Measurements from ENCODE around the gene RFX2. TPM values are rescaled to one million over a fixed set of nuclear protein-coding genes. Genes with fewer than 3 reads are reported as not detected.

The RFX2 gene
- total RNA-seq, 1 experiment from 2014 or later = 9.7 TPM

DNA sequence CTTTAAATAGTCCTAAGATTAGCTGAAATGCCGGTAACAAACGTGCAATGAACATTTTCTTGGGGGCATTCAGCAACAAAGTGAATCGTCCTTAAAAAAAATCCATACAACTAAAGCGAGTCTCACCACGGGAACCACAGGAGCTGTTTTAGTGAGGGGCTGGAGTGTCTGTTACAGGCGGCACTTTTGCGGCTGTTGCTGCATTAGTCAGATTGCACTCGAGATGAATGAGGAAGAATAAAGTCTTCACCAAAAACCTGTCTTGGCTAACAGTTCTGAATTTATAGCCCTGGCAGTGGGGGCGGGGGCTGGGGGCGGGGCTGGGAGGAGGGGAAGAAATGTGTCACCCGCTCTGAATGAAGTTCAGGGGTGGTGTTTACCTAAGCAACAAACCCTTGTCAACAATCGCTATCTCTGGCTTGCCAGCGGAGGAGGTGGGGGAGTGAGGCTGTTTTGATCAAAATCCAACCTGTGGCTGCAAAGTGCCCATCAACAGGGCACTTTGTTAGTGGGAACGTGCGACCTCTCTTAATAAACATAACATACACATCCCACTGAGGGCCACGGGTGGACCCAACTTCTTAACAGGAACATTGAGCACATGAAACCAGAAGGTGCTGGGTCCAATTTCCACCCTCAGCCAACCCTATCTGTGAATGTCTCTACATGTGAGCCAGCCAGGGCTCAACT is 44.5 kb downstream of the RFX2 start:
- DNase-seq (ENCODE audit: low read depth in 1 of 2, low spot score in 2 of 2) = peak; percentile 31 to 53
- Histone ChIP-seq H3K27ac (peak overlapping the region; percentile 62), H3K4me3 (no peak overlapping the region), H3K27me3 (replicated peaks) (no peaks in the 10 kb centered on the region), H3K36me3 (no peaks in the 10 kb centered on the region), H3K4me1 (replicated peaks) (peaks cover 35% of the 10 kb centered on the region), H3K9me3 (replicated peaks) (0 out of 2 replicates have a peak, but pooled peaks cover 3% of the 10 kb centered on the region)

DNA sequence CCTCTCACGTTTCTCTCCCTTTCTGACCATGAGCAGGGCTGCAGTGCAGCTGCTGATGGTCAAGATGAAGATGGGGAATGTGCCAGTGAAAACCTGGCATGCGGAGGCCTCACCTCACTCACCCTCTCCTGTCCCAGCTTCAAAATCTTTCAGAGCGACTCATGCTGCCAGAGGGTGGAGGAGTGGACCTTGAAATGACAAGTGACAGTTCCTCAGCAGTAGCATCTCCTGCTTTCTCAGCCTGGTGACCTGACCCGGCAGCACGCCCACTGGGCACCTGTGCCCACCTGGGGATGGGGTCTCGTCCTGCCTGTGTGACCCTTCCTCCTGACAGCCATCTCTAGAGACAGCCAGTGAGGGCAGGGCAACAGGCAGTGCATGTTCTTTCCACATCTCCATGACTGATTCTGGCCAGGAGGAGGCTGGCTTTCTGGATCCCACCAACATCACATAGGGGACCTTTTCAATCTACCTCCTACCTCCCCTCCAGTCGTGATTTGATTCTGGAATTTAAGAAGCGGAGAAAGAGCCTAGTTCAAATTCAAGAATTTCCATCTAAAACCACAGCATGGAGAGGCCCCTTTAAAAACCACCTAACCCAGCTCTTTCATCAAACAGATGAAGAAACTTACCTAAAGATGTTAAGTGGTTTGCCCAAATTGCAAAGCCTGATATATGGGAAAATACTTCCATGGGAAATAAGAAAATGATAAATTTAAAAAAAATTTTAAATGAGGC is 45.8 kb downstream of the RFX2 start:
- Histone ChIP-seq H3K27ac (no peak overlapping the region), H3K27me3 (replicated peaks) (no peaks in the 10 kb centered on the region), H3K4me1 (replicated peaks) (peaks cover 37% of the 10 kb centered on the region), H3K4me3 (no peak overlapping the region), H3K36me3 (no peaks in the 10 kb centered on the region), H3K9me3 (replicated peaks) (0 out of 2 replicates have a peak, but pooled peaks cover 3% of the 10 kb centered on the region)
- DNase-seq (ENCODE audit: low read depth in 1 of 2, low spot score in 2 of 2) = peak in 1 of 2 experiments; percentile 34

DNA sequence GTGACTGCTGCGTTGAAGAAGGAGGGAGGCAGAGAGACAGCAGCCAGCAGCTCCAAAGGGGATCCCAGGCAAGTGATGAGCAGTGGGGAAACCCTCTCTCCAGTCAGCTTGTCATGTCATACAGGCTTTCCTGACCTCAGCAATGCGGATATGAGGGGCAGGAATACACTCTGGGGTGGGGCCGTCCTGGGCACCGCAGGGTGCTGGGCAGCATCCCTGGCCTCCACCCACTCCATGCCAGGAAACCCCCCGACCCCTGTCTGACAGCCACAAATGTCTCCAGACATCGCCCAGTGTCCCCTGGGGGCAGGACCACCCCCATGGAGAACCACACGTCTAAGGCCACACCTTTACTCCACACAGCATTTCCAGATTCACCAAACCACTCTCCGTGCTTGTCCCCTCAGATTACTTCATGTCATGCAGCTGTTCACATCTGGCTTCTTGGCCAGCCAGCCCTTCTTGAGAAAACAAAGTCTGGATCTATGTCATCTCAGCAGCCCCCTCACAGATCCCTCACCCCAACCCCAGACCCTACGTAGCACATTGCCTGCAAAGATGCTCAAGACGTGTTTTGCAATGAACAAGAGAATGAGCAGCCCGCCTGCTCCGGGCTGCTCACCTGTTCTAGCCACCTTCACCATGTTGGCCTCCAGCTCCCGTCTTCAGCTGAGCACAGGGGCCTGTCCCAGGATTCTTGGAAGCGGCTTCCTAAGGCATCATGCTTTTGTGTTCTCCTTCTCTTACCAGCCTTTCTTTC is 46.5 kb downstream of the RFX2 start:
- Histone ChIP-seq H3K36me3 (no peaks in the 10 kb centered on the region), H3K27me3 (replicated peaks) (no peaks in the 10 kb centered on the region), H3K4me3 (no peak overlapping the region), H3K9me3 (replicated peaks) (no peaks in the 10 kb centered on the region), H3K27ac (no peak overlapping the region), H3K4me1 (replicated peaks) (peaks cover 37% of the 10 kb centered on the region)
- DNase-seq (ENCODE audit: low read depth in 1 of 2, low spot score in 2 of 2) = peak in 1 of 2 experiments; percentile 25

DNA sequence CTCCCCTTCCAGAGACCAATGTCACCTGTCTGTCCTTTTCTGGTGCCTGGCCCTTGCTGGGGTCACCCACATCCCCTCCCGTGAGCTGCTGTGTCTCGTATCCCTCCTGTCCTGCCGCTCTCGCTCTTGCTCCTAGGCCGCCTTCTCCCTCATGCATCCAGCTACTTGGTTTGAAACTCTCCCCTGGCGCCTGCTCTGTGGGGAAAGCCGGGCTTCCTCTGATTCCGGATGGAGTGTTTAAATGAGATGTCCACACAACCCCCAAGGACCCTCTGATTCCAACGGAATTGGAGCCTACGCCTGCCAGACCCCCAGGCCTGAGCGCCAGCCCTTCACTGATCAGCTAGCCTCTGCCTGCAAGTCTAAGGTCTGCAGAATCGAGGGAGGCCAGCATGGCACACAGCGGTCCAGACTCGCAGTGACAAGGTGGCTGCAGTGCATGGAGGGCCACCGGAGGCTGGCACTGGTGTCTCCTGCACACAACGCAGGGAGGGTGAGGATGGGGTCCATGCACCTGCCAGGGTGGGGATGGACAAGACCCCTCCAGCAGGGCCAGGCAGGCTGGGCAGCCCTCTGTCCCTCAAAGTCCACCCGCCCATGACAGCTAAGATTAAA is 47.2 kb downstream of the RFX2 start:
- Histone ChIP-seq H3K27ac (no peak overlapping the region), H3K27me3 (replicated peaks) (no peaks in the 10 kb centered on the region), H3K36me3 (no peaks in the 10 kb centered on the region), H3K9me3 (replicated peaks) (no peaks in the 10 kb centered on the region), H3K4me1 (replicated peaks) (peaks cover 37% of the 10 kb centered on the region), H3K4me3 (no peak overlapping the region)
- peak in 1 of 2 experiments; percentile 40 for DNase-seq (ENCODE audit: low read depth in 1 of 2, low spot score in 2 of 2)

DNA sequence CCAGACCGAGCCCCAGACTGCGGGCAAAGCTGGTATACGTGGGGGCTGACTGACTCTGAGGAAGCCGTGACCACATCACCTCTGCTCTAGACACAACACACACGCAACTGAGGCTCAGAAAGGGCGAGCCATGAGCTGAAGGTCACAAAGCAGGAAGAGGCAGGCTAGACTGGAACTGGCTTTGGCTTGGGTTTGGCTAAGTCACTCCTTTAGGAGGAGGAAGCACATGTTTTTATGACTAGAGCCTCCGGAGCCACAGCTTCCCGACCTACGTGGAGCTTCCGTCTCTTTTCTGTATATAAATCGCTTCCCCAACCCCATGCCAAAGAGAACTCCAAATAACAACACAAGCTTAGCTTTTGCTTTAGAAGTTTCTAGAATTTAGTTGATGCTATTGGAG is 48.0 kb downstream of the RFX2 start:
- Histone ChIP-seq H3K4me1 (replicated peaks) (peaks cover 36% of the 10 kb centered on the region), H3K36me3 (no peaks in the 10 kb centered on the region), H3K4me3 (no peak overlapping the region), H3K27ac (no peak overlapping the region), H3K27me3 (replicated peaks) (no peaks in the 10 kb centered on the region), H3K9me3 (replicated peaks) (no peaks in the 10 kb centered on the region)
- peak in 1 of 2 experiments; percentile 15 for DNase-seq (ENCODE audit: low read depth in 1 of 2, low spot score in 2 of 2)

DNA sequence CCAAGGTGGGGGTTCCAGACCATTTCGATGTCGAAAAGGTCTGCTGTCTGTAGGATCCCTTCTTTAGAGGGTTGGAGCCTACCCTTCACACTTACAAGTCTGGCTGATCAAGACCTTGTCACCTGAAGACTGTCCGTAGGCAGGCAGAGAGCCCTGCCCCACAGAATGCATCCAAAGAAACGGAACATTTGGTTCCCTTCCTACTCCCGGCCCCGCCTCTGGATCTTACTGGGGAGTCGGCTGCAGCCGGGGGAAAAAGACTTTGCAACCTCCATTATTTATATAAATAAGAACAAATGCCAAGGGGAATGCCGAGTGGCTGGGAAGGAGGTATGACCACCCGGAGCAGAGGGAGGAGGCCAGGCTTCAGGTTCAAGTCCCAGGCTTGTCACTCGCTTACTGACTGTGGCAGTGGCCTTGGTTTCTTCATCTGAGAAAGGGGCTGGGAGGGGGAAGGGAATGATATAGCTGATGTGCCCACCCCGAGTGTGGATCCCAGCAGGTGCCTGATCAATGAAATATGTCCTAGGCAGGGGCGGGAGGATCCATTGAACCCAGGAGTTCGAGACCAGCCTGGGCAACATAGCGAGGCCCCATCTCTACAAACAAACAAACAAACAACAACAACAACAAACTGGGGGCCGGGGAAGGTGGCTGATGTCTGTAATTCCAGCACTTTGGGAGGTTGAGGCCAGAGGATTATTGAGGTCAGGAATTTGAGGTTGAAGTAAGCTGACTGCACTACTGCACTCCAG is 48.7 kb downstream of the RFX2 start:
- peak in 1 of 2 experiments; percentile 40 for DNase-seq (ENCODE audit: low read depth in 1 of 2, low spot score in 2 of 2)
- no peaks in the 10 kb centered on the region for H3K9me3 ChIP-seq (replicated peaks)
- H3K36me3 ChIP-seq = no peaks in the 10 kb centered on the region
- no peak overlapping the region for H3K27ac ChIP-seq
- H3K4me3 ChIP-seq = no peak overlapping the region
- H3K4me1 ChIP-seq (replicated peaks) = peaks cover 29% of the 10 kb centered on the region
- no peaks in the 10 kb centered on the region for H3K27me3 ChIP-seq (replicated peaks)

DNA sequence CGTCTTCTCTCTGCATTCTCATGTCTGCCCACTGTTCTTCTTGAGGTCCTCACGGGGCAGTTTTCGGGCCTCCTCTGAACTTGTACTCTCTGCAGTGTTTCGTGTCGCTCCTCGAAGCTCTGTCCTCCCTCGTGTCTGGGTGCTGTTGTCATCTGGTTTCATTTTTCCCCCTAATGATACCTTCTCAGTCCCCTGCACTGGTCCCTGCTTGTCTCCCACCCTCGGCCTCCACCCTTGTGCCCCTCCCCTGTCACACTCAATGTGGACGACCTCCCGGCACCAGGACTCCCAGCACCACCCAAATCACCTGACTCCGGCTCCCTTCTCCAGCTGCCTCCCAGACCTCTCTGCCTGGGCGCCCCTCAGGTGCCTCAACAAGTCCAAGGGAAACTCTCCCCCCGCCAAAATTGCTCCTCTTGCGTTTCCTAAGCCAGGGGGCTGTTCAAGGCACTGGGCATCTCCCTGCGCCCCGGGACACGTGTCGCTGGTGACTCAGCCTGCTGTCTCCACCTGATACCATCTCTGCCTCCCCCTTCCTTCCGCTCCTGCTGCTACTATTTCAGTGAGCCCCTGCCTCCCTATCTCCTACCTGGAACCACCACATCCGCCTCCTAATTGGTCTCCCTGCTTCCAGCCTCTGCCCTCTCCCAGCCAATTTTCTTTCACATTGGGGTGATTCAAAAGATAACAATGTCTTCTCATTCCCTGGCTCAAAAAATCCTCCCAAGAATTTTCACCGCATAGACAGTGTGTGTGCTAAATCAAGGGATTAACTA is 49.5 kb downstream of the RFX2 start:
- Histone ChIP-seq H3K36me3 (no peaks in the 10 kb centered on the region), H3K27me3 (replicated peaks) (no peaks in the 10 kb centered on the region), H3K4me3 (no peak overlapping the region), H3K4me1 (replicated peaks) (peaks cover 22% of the 10 kb centered on the region), H3K27ac (no peak overlapping the region), H3K9me3 (replicated peaks) (no peaks in the 10 kb centered on the region)
- DNase-seq (ENCODE audit: low read depth in 1 of 2, low spot score in 2 of 2) = peak in 1 of 2 experiments; percentile 42

DNA sequence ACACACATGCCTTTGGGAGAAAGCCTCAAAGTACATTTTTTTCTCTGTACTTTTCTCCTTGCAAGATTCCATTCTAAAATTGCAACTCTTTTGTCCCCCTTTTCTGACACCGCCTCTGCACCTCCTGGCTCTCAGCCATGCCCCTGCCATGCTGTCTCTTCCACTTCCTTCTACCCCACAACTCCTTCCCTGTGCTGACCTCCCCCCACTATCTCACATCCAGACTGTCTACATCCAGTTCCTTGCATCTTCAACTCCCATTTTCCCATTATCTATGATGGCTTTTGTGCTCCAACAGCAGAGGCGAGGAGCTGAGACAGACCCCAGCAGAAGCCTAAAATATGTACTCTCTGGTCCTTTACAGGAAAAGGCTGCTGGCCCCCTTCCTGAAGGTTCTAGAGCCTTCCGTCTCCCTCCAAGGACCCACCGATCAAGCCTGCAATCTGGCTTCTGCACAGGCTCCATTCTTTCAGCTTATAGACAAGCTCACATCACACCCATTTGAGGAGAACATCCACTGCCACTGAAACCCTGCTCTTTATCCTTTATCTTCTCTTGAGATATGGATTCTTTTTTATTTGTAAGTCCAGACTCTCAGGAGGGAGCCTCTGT is 50.2 kb downstream of the RFX2 start:
- no peaks in the 10 kb centered on the region for H3K27me3 ChIP-seq (replicated peaks)
- H3K36me3 ChIP-seq = no peaks in the 10 kb centered on the region
- peaks cover 16% of the 10 kb centered on the region for H3K4me1 ChIP-seq (replicated peaks)
- no peak overlapping the region for H3K27ac ChIP-seq
- peak in 1 of 2 experiments; percentile 25 for DNase-seq (ENCODE audit: low read depth in 1 of 2, low spot score in 2 of 2)
- no peak overlapping the region for H3K4me3 ChIP-seq
- no peaks in the 10 kb centered on the region for H3K9me3 ChIP-seq (replicated peaks)

DNA sequence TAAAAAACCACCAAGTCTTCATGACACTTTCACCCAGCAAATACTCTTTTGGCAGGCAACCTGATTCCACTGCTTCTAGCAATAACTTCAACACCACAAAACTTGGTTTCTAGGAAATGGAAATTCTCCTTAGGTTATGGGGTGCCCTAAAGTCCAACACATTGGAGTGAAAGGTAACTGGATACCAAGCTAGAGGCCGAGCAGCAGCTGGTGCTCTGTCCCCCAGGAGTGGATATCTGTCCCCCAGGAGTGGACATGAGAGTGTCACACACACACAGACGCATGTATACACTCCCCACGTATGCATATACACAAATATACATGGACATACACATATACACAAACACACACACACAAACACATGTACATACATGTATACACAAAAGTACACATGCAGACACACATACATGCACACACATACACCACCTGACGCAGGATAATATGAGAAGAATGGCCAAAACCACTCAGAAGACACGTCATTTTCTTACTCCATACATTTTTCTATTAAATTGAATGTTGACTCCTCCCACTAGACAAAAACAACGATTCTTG is 50.8 kb downstream of the RFX2 start:
- Histone ChIP-seq H3K27ac (no peak overlapping the region), H3K4me3 (no peak overlapping the region), H3K36me3 (no peaks in the 10 kb centered on the region), H3K27me3 (replicated peaks) (no peaks in the 10 kb centered on the region), H3K9me3 (replicated peaks) (no peaks in the 10 kb centered on the region), H3K4me1 (replicated peaks) (peaks cover 15% of the 10 kb centered on the region)
- DNase-seq (ENCODE audit: low read depth in 1 of 2, low spot score in 2 of 2) = no peak

DNA sequence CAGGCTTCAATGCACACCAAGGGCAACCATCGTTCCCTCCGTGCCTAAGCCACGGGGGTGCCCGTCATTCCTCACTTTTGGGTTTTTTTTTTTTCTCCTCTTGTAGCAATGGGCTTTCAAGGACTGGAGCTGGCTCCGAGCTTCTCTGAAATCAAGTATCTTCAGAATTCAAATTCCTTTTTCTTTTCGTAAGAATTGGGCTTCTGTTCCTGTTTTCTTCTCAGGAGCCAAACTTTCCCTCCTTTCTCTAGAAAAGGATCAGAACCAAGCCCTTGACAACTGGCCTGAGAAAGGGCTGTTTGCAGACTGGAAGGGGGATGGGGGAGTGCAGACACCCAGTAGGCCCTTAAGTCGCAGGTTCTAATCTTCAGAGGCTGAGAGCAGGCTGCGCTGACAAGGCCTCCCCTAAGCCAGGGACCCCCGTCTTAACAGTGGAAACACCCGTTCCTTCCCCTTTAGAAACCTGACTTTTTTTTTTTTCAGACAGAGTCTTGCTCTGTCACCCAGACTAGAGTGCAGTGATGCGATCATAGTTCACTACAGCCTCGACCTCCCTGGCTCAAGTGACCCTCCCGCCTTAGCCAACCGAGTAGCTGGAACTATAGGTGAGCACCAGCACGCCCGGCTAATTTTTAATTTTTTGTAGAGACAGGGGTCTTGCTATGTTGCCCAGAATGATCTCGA is 51.6 kb downstream of the RFX2 start:
- Histone ChIP-seq H3K27me3 (replicated peaks) (no peaks in the 10 kb centered on the region), H3K27ac (no peak overlapping the region), H3K9me3 (replicated peaks) (no peaks in the 10 kb centered on the region), H3K4me3 (no peak overlapping the region), H3K36me3 (no peaks in the 10 kb centered on the region), H3K4me1 (replicated peaks) (peaks cover 12% of the 10 kb centered on the region)
- peak in 1 of 2 experiments; percentile 16 for DNase-seq (ENCODE audit: low read depth in 1 of 2, low spot score in 2 of 2)

DNA sequence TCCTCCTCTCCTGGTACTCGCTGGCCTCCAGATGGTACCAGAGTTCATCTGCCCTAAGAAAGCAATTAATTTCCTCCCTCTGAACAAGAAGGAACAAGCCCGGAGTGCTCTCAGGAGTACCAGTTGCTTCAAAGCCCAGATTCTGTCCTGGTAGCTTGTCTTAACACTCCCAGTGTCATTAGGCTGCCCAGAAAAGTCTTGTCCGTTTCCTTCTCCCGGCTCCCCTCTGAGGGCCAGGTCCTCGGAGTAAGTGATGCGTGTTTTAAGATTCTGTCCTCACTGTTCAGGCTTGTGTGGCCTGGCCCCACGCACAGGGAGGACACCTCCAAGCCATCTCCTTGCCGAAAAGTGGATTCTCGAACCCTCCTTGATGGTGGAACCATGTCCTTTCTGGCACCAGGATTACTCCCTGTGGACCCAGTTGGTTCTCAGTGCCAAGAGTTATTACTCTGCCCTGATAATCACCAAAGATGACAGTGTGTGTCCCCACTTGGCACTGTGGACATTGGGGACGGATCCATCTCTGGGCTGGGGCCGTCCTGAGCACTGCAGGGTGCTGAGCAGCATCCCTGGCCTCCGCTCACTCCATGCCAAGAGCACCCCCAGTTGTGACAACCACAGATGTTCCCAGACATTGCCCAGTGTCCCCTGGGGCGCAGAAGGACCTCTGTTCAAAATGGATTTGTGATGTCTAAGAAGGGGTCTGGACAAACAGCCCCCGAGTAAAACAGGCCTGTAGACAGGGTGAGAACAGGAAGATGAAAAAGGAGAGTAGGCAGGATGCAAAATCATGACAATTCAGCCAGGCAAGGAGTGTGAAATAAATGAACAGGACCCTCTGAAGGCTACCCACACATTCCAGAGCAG is 52.4 kb downstream of the RFX2 start:
- Histone ChIP-seq H3K4me1 (replicated peaks) (peaks cover 12% of the 10 kb centered on the region), H3K27me3 (replicated peaks) (no peaks in the 10 kb centered on the region), H3K4me3 (no peak overlapping the region), H3K36me3 (no peaks in the 10 kb centered on the region), H3K9me3 (replicated peaks) (no peaks in the 10 kb centered on the region), H3K27ac (no peak overlapping the region)
- peak in 1 of 2 experiments; percentile 22 for DNase-seq (ENCODE audit: low read depth in 1 of 2, low spot score in 2 of 2)

Measured in SJSA1 (cell line).